ENCODE data around the gene ZNF791. TPM values are rescaled to one million over a fixed set of nuclear protein-coding genes. Genes with fewer than 3 reads are reported as not detected.

Gene ZNF791
- polyA plus RNA-seq, 1 donor from 2014 or later = 10.2 TPM

GRCh38 chr19:12660980-12661379 is 50.3 kb downstream of the ZNF791 start:
- no peak overlapping the region for H3K9ac ChIP-seq (ENCODE audit: low read length)
- H3K27ac ChIP-seq (ENCODE audit: low read length) = no peak overlapping the region
- no peaks in the 10 kb centered on the region for H3K9me3 ChIP-seq (ENCODE audit: low read length)
- H4K20me1 ChIP-seq (ENCODE audit: insufficient read depth) = no peaks in the 10 kb centered on the region
- no peaks in the 10 kb centered on the region for H3F3A ChIP-seq (ENCODE audit: insufficient read depth, low read length, poor library complexity, severe bottlenecking)
- no peak for TF ChIP-seq CTCF (IDR thresholded peaks at IDR 0.05; ENCODE audit: poor library complexity, severe bottlenecking)
- no peak for TF ChIP-seq REST (IDR thresholded peaks at IDR 0.05; ENCODE audit: borderline replicate concordance)
- TF ChIP-seq TAF1 (IDR thresholded peaks at IDR 0.05; ENCODE audit: low read depth) = no peak
- TF ChIP-seq SMC3 (conservative IDR thresholded peaks at IDR 0.05; ENCODE audit: poor library complexity) = no peak
- no peak for TF ChIP-seq EZH2 (IDR thresholded peaks at IDR 0.05; ENCODE audit: borderline replicate concordance, insufficient read depth, low read length, poor library complexity, severe bottlenecking)
- no peak for TF ChIP-seq EP300 (conservative IDR thresholded peaks at IDR 0.05; ENCODE audit: poor library complexity, severe bottlenecking)
- no peak for TF ChIP-seq MXI1 (conservative IDR thresholded peaks at IDR 0.05; ENCODE audit: poor library complexity, severe bottlenecking)
- TF ChIP-seq RAD21 (conservative IDR thresholded peaks at IDR 0.05) = no peak
- no peak for TF ChIP-seq POLR2AphosphoS5 (IDR thresholded peaks at IDR 0.05)
- H3K4me2 ChIP-seq (ENCODE audit: low read length) = no peak overlapping the region
- no peak overlapping the region for H3K4me3 ChIP-seq (ENCODE audit: low read length)
- peaks cover 6% of the 10 kb centered on the region for H3K79me2 ChIP-seq (replicated peaks; ENCODE audit: insufficient read depth, low read length)
- no peaks in the 10 kb centered on the region for H3K27me3 ChIP-seq (ENCODE audit: insufficient read depth, low read depth, low read length)
- H3K36me3 ChIP-seq (ENCODE audit: insufficient read depth, low read length) = no peaks in the 10 kb centered on the region
- H3K9me2 ChIP-seq (ENCODE audit: insufficient read depth, low read length) = no peaks in the 10 kb centered on the region
- no peak overlapping the region for H2AFZ ChIP-seq (ENCODE audit: low read depth, low read length)

- Histone ChIP-seq H3K9ac (ENCODE audit: low read length) (no peak overlapping the region), H3K9me2 (ENCODE audit: insufficient read depth, low read length) (no peaks in the 10 kb centered on the region), H3K79me2 (replicated peaks; ENCODE audit: insufficient read depth, low read length) (peaks cover 29% of the 10 kb centered on the region), H3K4me2 (ENCODE audit: low read length) (no peak overlapping the region), H2AFZ (ENCODE audit: low read depth, low read length) (no peak overlapping the region), H4K20me1 (ENCODE audit: insufficient read depth) (no peaks in the 10 kb centered on the region), H3K27me3 (ENCODE audit: insufficient read depth, low read depth, low read length) (no peaks in the 10 kb centered on the region), H3F3A (ENCODE audit: insufficient read depth, low read length, poor library complexity, severe bottlenecking) (no peaks in the 10 kb centered on the region), H3K9me3 (ENCODE audit: low read length) (no peaks in the 10 kb centered on the region), H3K27ac (ENCODE audit: low read length) (no peak overlapping the region), H3K4me3 (ENCODE audit: low read length) (no peak overlapping the region), H3K36me3 (ENCODE audit: insufficient read depth, low read length) (no peaks in the 10 kb centered on the region)
- TF ChIP-seq TAF1 (IDR thresholded peaks at IDR 0.05; ENCODE audit: low read depth) (no peak), RAD21 (conservative IDR thresholded peaks at IDR 0.05) (no peak), EP300 (conservative IDR thresholded peaks at IDR 0.05; ENCODE audit: poor library complexity, severe bottlenecking) (no peak), POLR2AphosphoS5 (IDR thresholded peaks at IDR 0.05) (no peak), EZH2 (IDR thresholded peaks at IDR 0.05; ENCODE audit: borderline replicate concordance, insufficient read depth, low read length, poor library complexity, severe bottlenecking) (no peak), MXI1 (conservative IDR thresholded peaks at IDR 0.05; ENCODE audit: poor library complexity, severe bottlenecking) (no peak), SMC3 (conservative IDR thresholded peaks at IDR 0.05; ENCODE audit: poor library complexity) (no peak), CTCF (IDR thresholded peaks at IDR 0.05; ENCODE audit: poor library complexity, severe bottlenecking) (no peak), REST (IDR thresholded peaks at IDR 0.05; ENCODE audit: borderline replicate concordance) (no peak)
Measured at GRCh38 chr19:12664406-12665280, 53.9 kb downstream of the ZNF791 start.

All from neural cell (in vitro differentiated cells).